GM12875 (cell line): Measurements from ENCODE around the gene UTP14C.

Experiments
- H3K4me3 ChIP-seq: one replicate; pipeline ENCODE4 v1.5.1; 2011; ENCODE audit warnings: low read depth, low read length, control low read depth
- CTCF ChIP-seq: IDR thresholded peaks from 2 replicates; pipeline ENCODE4 v1.5.1; 2011; ENCODE audit warnings: low read depth, mild to moderate bottlenecking, control low read depth, inconsistent platforms, low read length, moderate library complexity, borderline replicate concordance; ENCODE audit not compliant: insufficient read depth

UTP14C gene

GRCh38 chr13:52004511-52005170 is 19.9 kb upstream of the UTP14C start:
- H3K4me3 ChIP-seq: no peak overlapping the region
- TF ChIP-seq CTCF: no peak

GRCh38 chr13:52005841-52006522 is 18.5 kb upstream of the UTP14C start:
- TF ChIP-seq CTCF: no peak
- H3K4me3 ChIP-seq: no peak overlapping the region

- TF ChIP-seq CTCF: no peak
- H3K4me3 ChIP-seq: no peak overlapping the region
Measured at GRCh38 chr13:52006523-52007245, 17.8 kb upstream of the UTP14C start.

GRCh38 chr13:52009946-52010345 is 14.5 kb upstream of the UTP14C start:
- H3K4me3 ChIP-seq: no peak overlapping the region
- TF ChIP-seq CTCF: no peak

GRCh38 chr13:52010890-52011631 is 13.4 kb upstream of the UTP14C start, which contains the start of gene ATP7B:
Gene ATP7B (minus strand): TSS chr13:52011450. CDS start chr13:52011337, 113 bp downstream.
- H3K4me3 ChIP-seq: peak within 1 kb of the TSS; percentile 69
- no peak for TF ChIP-seq CTCF

- H3K4me3 ChIP-seq: peak within 1 kb of the TSS; percentile 69
- no peak for TF ChIP-seq CTCF
Measured at GRCh38 chr13:52011632-52012511, 12.6 kb upstream of the UTP14C start, which contains the start of gene ALG11. Gene ALG11 (plus strand): TSS chr13:52012398. CDS start chr13:52012419, 21 bp downstream.
